Erythroblast (primary cell): ENCODE measurements around the gene SLC44A3.

ENCODE experiments used
- GATA1 ChIP-seq: IDR thresholded peaks from 2 replicates; pipeline ENCODE4 v1.6.1; 2011; ENCODE audit warnings: low read depth, mild to moderate bottlenecking, control low read depth, low read length, moderate library complexity
- POLR2A ChIP-seq: IDR thresholded peaks from 2 replicates; pipeline ENCODE4 v1.6.1; 2011; ENCODE audit warnings: mild to moderate bottlenecking, low read length

GRCh38 chr1:94773931-94774422 lies 46.2 kb upstream of the SLC44A3 start:
- TF ChIP-seq POLR2A (no peak), GATA1 (no peak)
